ENCODE data around the gene SETD3.

SETD3 gene

DNA sequence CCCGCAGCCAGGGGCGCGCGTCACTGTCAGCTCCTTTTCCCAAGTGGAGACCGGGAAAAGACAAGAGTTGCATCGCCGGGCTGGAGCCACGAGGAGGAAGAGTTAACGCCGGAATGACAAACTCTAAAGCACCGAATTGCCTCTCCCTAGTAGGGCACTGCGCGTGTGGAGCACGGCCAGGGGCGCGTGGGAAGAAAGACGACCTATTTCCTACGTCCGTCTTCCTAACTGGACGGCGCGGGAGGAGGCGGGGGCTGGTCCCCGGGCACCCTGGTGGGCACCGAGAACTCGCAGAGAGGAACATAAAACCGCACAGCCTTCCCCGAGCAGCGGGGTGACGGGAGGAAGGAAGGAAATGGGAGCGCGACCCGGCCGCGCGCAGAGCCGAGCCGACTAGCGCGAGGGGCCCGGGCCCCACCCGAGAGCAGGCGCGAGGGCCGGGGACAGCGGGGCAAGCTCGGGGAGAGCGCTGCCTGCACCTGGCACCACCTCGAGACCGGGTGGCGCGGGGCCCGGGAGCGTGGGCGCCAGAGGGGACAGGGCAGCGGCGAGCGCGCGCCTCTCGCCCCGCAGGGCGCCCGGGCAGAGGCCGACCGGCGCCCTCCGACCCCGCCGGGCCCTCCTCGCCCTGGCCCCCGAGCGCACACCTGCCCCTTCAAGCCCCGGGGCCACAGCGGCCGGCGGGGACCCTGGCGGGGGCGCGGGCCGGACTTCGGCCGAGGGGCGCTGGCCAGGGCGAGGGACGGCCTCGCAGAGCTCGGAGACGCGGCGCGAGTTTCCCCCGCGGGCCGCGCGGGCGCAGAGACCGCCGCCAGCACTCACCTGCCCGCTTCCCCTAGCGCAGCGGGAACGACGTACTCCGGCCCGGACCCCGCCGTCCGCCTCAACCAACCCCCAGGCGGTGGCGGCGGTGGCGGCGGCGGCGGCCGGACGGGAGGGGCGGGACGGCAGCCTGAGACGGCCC, at the start of gene SETD3:
Gene SETD3 (minus strand): TSS at position 954 of the 964 bp plus-strand sequence. CDS start 15,054 bp downstream, outside the sequence.
- peak; percentile 22 for DNase-seq (ENCODE audit: low read depth)

DNA sequence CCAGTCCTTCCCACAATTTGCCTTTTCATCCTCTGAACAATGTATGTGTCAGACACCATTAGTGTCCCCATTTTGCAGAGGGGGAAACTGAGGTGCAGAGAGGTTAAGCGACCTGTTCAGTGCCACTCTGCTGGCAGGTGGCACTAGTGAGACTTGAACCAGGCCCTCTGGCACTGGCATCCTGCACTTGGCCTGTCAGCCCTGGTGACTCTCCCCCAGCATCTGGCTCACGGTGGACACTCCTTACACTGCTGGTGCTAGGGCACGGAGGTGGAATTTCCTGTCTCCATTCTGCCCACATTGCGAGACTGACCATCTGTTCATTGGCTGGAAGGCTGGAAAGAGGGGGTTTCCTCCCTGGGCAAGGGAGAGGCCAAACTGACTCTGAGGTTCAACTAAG, 49.2 kb upstream of the SETD3 start:
- DNase-seq (ENCODE audit: low read depth): no peak

DNA sequence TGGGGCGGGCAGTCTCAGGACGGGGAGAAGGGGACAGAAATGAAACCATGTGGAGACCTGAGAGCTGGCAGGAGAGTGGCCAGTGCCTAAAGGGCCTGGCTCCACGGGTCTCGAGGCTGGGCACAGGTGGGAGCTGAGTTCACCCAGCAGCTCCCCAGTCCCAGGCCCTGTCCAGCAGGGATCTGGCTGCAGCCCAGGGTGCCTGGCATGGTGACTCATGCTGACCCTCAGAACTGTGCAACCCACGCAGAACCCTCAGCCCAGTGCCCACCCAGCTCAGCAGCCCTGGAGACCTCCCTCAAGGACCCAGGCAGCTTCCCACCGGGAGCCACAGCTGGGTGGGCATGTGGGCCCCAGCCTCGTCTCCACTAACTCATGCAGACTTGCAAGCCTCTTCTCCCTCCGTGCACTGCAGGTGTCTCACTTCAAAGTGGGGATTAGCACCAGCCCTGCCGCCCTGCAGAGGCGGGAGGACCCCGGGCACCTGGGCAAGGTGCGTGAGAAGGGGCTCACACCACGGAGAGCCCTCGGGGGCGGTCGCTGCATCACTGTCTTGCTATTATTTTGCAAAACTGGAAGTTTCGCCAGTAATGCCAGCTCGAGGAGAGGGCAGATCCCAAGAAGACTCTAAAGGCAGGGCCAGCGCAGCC, 46.9 kb upstream of the SETD3 start:
- DNase-seq (ENCODE audit: low read depth): no peak

DNA sequence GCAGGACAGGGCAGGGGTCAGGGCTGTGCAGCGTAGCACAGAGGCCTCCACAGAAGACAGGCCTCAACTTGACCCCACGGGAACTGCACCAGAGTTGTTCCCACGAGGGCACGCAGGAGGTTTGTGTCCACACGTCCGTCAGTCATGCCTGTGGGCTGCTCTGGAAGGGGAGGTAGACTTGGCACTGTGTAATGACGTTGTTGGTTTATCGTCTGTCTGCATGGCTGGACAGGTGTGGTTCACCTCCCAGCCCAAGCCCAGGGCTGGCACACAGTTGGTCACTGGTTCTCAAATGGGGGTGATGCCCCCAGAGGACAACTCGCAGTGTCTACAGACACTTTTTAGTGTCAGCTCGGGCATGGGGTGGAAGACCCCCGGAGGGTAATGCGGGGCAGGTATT, 46.4 kb upstream of the SETD3 start:
- no peak for DNase-seq (ENCODE audit: low read depth)

DNA sequence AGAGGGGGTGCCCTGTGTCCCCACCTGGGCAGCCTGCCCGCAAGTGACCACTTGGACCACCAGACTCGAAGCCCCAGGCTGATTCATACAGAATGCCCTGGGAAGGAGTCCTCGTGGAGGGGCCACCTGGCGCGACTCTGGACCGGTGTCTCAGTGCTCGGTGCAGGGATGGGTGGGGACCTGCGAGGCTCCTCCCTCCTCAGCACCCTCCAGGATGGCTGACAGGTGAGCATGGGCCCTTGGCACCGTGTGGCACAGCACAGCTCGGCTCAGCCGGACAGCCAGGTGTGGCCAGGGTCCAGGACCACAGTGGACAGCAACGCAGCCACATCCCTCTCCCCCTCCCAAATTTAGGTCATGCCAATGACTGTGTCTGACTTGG, 45.0 kb upstream of the SETD3 start:
- no peak for DNase-seq (ENCODE audit: low read depth)

DNA sequence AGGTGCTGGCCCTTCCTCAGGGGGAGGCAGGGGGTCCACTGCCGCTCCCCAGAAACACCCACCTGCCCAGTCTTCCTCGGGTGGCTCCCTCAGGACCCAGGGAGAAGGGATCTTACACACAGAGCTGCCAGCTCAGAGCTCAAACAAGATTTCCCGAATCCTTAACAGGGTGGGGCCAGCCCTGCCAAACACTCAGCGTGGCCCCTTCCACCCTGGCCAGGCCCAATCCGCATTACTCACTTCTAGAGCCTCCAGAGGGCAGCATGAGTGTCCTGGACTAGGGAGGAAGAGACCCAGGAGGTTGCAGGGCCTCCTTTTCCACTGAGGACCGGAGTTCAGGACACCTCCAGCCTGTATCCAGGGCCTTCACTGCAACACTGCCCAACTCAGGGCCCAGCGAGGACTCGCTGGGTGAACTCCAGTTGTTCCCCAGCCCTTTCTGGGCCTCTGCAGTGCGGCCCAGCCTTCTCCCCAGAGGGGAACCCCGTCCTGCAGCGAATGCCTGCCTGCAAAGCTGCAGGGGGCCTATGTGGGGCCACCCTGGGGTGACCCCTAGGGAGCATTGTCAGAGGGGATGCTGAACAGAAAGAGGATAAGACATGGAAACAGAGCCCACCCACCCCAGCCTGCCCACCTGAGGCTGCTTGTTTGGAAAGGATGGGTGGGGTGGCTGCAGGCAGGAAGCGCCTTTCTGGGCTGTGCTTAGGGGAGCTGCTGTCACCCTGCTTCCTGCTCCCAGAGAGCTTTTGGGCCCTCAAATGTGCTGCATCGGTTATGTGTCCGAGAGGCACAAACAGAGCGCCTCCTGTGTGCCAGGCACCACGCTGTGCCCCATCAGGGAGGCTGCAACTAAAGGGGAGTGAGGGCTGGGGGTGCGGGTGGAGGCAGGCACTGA, 44.4 kb upstream of the SETD3 start:
- DNase-seq (ENCODE audit: low read depth): no peak

DNA sequence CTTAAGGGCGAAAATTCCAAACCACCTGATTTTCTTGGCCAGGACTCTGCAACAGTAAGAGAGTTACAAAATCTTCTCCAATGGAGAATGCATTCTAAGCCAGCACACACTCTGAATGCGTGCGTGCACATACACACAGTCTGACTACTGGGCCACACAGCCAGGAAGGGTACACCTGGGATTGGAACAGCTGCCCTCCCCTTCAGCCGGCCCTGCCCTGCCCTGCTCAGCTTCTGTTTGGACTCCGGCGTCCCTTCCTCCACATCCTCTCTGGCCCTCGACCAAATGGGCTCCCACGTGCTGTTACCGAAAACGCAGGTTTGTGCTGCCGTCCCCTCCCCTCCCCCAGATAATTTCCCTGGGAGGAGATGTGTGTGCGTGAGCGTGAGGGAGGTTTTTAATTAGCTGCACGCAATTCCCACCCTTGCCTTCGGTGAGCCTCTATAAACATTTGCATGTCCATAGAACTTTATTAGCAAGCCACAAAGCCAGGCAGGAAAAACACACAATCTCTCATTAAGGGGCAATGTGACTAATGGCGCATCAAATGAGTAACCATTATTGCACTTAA, 43.5 kb upstream of the SETD3 start:
- DNase-seq (ENCODE audit: low read depth): no peak

DNA sequence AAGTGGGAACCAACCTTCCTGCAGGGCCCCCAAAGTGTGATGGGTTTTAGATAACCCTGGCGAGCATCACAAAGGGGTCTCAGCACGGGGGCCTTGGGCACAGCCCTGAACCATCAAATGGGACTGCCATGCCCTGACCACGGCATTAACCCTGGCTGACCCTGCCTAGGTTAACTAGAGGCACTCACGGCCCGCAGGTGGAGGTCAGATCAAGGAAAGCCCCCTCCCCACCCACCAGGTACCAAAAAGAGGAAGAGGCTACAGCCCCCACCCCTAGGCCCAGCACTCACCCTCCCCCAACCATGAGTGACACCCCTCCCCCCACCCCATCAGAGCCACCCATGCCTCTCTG, 43.0 kb upstream of the SETD3 start:
- no peak for DNase-seq (ENCODE audit: low read depth)

DNA sequence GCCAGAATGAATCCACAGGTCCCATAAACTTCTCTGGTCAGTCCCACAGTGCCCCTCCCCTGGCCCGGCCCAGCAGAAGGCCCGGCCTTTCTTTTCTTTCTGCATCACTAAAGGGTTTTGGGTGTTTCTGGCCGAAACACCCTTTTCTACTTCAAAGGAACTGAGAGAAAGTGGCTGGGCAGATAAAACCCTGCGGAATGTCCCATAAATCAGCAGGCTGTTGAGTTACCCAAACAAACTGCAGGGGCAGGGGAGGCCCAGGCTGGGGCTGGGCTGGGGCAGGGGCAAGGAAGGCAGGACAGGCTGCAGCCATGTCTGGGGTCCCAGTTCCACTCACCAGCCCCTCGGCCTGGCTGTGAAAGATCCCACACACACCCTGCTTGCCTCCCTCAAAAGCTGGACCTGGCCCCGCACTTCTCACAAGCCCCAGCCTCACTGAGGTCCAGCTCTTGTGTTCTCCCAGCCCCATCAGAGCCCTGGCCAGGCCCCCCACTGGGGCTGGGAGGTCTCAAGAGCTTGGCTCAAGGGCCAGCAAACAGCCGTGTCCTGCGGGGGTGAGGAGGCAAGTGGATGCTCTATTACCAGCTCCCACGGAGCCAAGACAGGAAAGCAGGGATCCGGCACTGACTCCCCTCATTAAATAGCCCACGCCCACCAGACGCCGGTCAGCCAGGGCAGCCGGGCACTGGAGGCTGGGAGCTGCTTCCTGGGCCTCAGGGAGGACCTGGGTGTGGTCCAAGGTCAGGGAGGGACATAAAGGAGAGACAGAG, 42.5 kb upstream of the SETD3 start:
- no peak for DNase-seq (ENCODE audit: low read depth)

DNA sequence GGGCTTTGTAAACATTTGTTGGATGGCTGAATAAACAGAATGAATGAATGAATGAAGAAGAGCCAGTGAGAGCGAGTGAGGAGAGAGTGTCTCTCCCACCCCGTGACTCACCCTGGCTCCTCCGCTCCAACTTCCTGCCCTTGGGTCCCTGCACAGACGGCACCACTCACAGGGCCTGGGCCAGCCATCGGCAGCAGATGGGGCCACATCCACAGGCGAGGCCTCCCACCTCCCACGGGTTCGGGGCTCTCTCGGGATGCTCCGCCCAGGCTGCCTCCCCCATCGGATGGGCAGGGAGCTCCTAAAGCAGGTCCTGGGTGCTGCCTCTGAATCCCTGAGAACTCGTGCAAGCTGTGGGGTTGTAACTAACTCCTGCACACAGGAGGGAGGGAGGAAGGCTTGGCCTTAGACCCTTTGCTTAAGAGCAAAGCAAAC, 41.8 kb upstream of the SETD3 start:
- no peak for DNase-seq (ENCODE audit: low read depth)

DNA sequence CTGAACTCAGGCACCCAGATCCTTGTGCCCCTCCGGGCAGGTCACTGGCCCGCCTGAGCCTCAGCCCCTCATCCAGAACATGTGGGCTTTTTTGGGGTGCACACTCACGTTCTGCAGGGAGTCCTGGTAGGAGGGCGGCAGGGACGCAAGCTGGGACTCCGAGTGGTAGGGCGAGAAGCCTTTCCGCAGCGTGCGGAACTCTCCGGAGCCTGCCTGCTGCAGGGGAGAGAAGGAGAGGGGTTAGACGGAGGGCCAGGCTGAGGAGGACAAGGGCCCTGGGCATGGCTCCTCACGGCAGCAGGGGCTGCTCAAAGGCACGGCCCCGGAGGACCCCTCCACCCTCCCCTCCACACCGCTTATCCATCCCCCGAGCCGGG, 41.4 kb upstream of the SETD3 start:
- DNase-seq (ENCODE audit: low read depth): no peak

DNA sequence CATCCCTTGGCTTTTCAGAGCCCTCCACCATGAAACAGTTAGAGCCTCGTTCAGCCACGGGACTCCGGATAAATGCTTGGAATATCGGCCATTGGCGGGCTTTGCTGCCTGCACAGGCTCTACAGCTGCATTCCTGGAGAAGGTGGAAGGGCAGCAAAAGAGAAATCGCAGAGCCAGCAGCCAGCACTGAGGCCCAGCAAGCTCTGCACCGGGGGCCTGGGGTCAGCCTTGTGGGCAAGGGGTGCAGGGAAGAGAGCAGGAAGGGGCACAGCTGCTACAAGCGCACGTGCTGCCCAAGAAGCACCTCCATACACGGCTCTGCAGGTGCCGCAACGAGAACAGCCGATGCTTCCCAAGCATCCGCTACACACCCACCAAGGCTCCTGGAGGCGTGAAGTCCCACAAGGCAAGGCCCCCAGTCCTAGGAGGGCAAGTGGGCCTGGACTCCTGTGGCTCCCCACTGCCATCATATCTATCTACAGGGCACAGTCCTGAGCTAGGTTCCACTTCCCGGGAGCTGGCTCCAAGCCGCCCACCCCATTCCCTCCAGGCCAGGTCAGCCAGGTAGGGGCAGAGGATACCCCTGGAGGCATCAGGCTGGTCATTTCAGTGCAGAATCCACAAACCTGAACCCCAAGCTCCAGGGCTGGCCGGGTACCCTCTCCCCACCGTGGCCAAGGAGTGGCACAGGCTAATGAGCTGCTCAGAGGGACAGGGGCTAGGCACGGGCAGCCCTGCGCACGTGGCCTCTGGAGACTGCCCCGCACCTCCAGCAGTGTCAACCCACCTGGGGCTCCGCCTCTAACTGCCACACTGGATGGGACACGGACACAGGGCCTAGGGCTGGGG, 40.7 kb upstream of the SETD3 start:
- no peak for DNase-seq (ENCODE audit: low read depth)

DNA sequence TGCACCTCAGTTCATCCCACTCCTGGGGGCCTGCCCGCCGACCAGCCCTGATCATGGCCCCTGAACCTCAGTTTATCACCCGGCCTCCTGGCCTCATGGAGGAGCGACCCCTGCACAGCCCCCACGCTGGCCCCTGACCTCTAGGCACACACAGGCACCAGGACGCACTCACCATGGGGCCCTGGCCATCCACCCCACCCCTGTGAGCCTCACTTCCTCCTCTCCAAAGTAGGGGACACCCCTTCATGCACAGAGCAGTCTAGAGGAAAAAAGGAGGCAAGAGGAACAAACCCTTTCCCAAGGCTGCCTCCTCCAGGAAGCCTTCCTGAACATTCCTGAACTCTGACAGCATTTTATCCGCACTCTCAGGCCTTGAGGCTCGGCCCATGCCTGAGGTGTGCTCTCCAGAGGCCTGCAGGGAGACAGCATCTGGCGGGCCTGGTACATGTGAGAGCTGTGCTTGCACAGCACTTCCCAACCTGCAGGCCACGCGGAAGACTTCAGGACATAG, 40.0 kb upstream of the SETD3 start:
- DNase-seq (ENCODE audit: low read depth): no peak

DNA sequence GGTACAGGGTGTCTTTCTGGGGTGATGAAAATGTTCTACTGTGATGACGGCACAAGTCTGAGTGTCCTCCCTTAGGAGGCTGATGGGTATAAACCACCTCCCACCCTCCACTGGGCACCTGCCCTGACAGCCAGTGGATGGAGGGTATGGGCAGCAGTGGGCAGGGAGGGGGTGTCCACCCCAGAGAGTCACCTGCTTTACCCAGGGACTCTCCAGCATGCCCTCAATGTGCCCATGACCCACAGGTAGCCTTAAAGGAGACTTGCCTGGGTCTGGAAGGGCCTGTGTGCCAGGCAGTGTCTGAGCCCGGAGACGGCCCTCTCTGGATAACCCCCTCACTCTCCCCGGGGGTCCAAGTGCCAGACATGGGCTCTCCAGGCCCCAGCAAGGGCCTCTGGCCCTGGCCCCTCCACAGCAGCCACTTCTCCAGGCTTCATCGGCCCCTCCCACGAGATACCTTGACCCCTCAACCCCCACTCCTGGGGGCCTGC, 39.3 kb upstream of the SETD3 start:
- no peak for DNase-seq (ENCODE audit: low read depth)

DNA sequence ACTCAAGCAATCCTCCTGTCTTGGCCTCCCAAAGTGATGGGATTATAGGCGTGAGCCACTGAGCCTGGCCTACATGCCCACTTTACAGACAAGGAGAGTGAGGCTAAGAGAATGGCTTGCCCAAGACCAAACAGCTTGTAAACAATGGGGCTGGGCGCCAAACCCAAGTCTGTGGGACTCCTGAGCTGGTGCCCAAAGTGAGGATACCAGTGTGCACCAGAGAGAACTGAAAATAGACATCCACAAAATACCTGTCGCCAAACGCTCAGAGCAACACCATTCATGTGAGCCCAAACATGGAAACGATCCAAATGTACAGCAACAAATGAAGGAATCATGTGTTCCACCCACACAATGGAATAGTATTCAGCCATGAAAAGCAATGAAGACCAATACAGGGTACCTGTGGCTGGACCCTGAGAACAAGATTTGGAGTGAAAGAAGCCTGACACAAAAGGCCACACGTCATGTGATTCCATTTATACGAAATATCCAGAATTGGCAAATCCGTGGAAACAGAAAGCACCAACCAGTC, 38.8 kb upstream of the SETD3 start:
- DNase-seq (ENCODE audit: low read depth): no peak

DNA sequence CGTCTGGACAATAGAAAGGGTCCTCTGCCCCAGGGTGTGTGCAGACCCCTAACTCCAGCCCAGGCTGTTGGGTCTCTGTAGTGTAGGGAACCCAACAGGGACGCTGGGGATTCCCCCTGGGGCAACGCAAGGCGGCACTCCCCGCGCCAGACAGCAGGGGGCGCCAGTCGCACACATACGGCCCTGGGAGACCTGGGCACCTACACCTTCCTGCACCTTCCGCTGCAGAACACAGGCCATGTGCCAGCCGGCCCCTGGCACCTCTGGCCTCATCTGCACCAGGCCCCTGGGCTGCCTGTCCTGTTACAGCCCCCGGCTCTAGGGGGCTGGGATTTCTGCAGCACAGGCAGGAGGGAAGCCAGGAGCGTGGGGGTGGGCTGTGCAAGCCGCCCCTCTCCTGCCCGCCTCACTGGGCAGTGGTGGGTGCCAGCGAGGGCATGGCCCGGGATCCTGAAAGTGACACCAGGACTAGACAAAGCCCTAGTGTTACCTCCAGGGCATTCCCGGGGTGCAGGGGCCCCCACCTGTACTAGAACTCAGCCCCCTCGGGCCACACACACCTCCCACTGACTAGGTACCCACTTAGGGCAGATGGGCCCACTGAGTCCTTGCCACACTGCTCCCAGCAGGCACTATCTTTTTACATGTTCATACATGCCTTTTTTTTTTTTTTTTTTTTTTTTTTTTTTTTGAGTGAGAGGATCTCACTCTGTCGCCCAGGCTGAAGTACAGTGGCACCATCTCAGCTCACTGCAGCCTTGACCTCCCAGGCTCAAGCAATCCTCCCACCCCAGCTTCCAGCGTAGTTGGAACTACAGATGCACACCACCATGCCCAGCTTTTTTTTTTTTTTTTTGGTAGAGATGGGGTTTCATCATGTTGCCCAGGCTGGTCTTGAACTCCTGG, 38.0 kb upstream of the SETD3 start:
- peak; percentile 81 for DNase-seq (ENCODE audit: low read depth)

DNA sequence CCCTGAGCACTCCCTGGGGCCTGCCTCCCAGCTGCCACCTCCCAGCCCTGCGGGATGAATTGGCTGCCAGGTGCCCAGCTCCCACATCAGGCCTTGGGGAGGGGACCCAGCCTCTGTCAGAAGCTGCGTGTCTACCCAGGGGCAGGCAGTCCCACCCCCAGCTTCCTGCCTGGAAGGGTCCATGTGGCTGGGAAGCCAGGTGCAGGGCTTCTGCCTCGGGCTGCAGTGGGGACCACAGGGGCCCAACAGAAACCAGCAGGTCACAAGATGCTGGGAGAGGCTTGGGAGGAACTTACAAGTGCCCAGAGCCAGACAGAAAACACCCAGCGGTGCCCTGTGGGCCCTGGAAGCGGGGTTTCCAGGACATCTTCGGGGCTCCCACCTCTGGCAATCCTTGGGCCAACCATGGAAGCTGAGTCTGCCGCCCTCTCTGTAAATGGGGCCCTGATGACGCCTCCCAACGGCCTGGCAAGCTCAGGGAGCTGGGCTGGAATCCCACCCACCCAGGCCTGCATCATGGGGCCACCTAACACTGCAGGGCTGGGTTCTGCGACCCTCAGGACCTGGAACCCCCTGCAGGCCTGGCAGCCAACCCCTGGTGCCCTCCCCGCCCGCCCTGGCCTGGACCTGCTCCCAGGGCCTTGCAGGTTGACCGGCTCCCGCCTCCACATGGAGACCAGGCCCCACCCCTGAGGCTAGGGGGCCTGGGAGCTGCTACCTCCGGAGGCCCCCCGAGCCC, 37.2 kb upstream of the SETD3 start:
- no peak for DNase-seq (ENCODE audit: low read depth)

All from activated T-cell treated with anti-CD3 and anti-CD28 coated beads for 48 hours (primary cell).